Endothelial cell of umbilical vein (primary cell): ENCODE data around the gene TM7SF2. TPM values are rescaled to one million over a fixed set of nuclear protein-coding genes. Genes with fewer than 3 reads are reported as not detected.

ENCODE experiments used
- BruUV-seq: library from RNA; stranded (reverse); fragments of 400-500 nt; replicated peaks from 2 replicates; lab custom pipeline; 2021; lab: Mats Ljungman, UMichigan
- CTCF ChIA-PET: fragments of 300-600, 350-600 bp; sonication (Branson Sonifier 250); formaldehyde crosslinking; loops from one replicate; lab custom pipeline; 2021; ENCODE audit warnings: antibody characterized with exemption, inconsistent platforms; lab: Charles Lee
- POLR2A ChIA-PET: fragments of 300-600, 350-600 bp; sonication (Branson Sonifier 250); formaldehyde crosslinking; loops from one replicate; lab custom pipeline; 2021; ENCODE audit warnings: antibody characterized with exemption, inconsistent platforms; lab: Charles Lee
- DNase-seq: peaks from one replicate; pipeline ENCODE4 v3.0.0-alpha.2; 2011; ENCODE audit warnings: low read depth, low spot score
- FAIRE-seq: peaks from 2 replicates; lab custom pipeline; 2011; peaks lifted over from hg19 to GRCh38; lab: Jason Lieb, UNC
- H2AFZ ChIP-seq: 2 replicates; pipeline ENCODE4 v1.6.0; 2012; ENCODE audit warnings: low read depth, low read length, control low read depth, inconsistent platforms
- H3K27ac ChIP-seq: 2 replicates; pipeline ENCODE4 v1.5.1; 2011; ENCODE audit warnings: low read depth, mild to moderate bottlenecking, control low read depth, low read length, moderate library complexity; ENCODE audit not compliant: insufficient read depth
- H3K27me3 ChIP-seq, 2 experiments: 2 replicates each; pipeline versions ENCODE4 v1.6.0 to v1.6.1; 2011; ENCODE audit warnings: low read length in 2 of 2, mixed read lengths in 1 of 2; ENCODE audit not compliant: control insufficient read depth in 2 of 2, insufficient read depth in 2 of 2
- H3K36me3 ChIP-seq, 2 experiments: 2 replicates in 1 of 2; 3 replicates in 1 of 2; pipeline ENCODE4 v1.5.1; 2011; ENCODE audit warnings: low read length in 2 of 2, mild to moderate bottlenecking in 1 of 2, moderate library complexity in 1 of 2; ENCODE audit not compliant: control insufficient read depth in 2 of 2, insufficient read depth in 2 of 2; ENCODE audit errors: extremely low read depth in 1 of 2
- H3K4me1 ChIP-seq: 3 replicates; pipeline ENCODE4 v1.5.1; 2011; ENCODE audit warnings: mild to moderate bottlenecking, low read length; ENCODE audit not compliant: control insufficient read depth, insufficient read depth; ENCODE audit errors: extremely low read depth
- H3K4me2 ChIP-seq: 2 replicates; pipeline ENCODE4 v1.6.1; 2011; ENCODE audit warnings: low read length, control low read depth, mixed read lengths; ENCODE audit not compliant: insufficient read depth
- H3K4me3 ChIP-seq, 3 experiments: fragments of 200-600 bp in 1 of 3; sonication (generic), shearing (Covaris generic) in 1 of 3; replicated peaks in 1 of 3; 2 replicates each; pipeline ENCODE4 v1.5.1; 2011 to 2016; ENCODE audit warnings: control low read depth in 3 of 3, low read length in 3 of 3, mild to moderate bottlenecking in 2 of 3, inconsistent platforms in 1 of 3, low read depth in 1 of 3, moderate library complexity in 1 of 3; ENCODE audit not compliant: insufficient read depth in 1 of 3
- H3K79me2 ChIP-seq: 2 replicates; pipeline ENCODE4 v1.6.0; 2012; ENCODE audit warnings: low read length, inconsistent platforms; ENCODE audit not compliant: control insufficient read depth, insufficient read depth
- H3K9ac ChIP-seq: replicated peaks from 2 replicates; pipeline ENCODE3; 2011; ENCODE audit warnings: low read length, control low read depth; ENCODE audit not compliant: insufficient read depth; ENCODE audit errors: extremely low read depth
- H3K9me1 ChIP-seq: replicated peaks from 3 replicates; pipeline ENCODE4 v1.6.0; 2011; ENCODE audit warnings: mild to moderate bottlenecking, low read length; ENCODE audit not compliant: control insufficient read depth, insufficient read depth; ENCODE audit errors: extremely low read depth
- H3K9me3 ChIP-seq: replicated peaks from 2 replicates; pipeline ENCODE4 v1.5.1; 2012; ENCODE audit warnings: low read length, inconsistent platforms; ENCODE audit not compliant: control insufficient read depth, insufficient read depth
- H4K20me1 ChIP-seq: replicated peaks from 2 replicates; pipeline ENCODE3; 2011; ENCODE audit warnings: mild to moderate bottlenecking, low read length; ENCODE audit not compliant: control insufficient read depth, insufficient read depth; ENCODE audit errors: extremely low read depth
- CTCF ChIP-seq, 2 donors: IDR thresholded peaks; 1 replicate in 1 of 2; 2 replicates in 1 of 2; pipeline ENCODE4 v1.5.1; 2011; ENCODE audit warnings: low read length in 2 of 2, mild to moderate bottlenecking in 2 of 2, moderate library complexity in 2 of 2, control low read depth in 1 of 2, inconsistent platforms in 1 of 2, low read depth in 1 of 2; ENCODE audit not compliant: insufficient read depth in 1 of 2; ENCODE audit errors: extremely low read depth in 1 of 2
- EZH2 ChIP-seq: IDR thresholded peaks from 2 replicates; pipeline ENCODE4 v1.6.1; 2012; ENCODE audit warnings: borderline replicate concordance, low read depth, mild to moderate bottlenecking, moderate library complexity, low read length, inconsistent platforms; ENCODE audit not compliant: severe bottlenecking
- FOS ChIP-seq: IDR thresholded peaks from 2 replicates; pipeline ENCODE4 v1.6.1; 2011; ENCODE audit warnings: mild to moderate bottlenecking, low read length, moderate library complexity, borderline replicate concordance; ENCODE audit not compliant: insufficient read depth
- GATA2 ChIP-seq: IDR thresholded peaks from 2 replicates; pipeline ENCODE4 v1.7.0; 2011; ENCODE audit warnings: low read depth, mild to moderate bottlenecking, moderate library complexity, mixed read lengths, low read length; ENCODE audit not compliant: insufficient read length, insufficient read depth
- JUN ChIP-seq: IDR thresholded peaks from 2 replicates; pipeline ENCODE4 v1.6.1; 2011; ENCODE audit warnings: borderline replicate concordance, low read depth; ENCODE audit not compliant: insufficient read length, insufficient read depth
- MYC ChIP-seq: IDR thresholded peaks from one replicate; pipeline ENCODE4 v1.6.1; 2011; ENCODE audit warnings: mild to moderate bottlenecking, low read depth, low read length
- POLR2A ChIP-seq: IDR thresholded peaks from 2 replicates; pipeline ENCODE4 v1.6.1; 2012; ENCODE audit warnings: low read depth, mild to moderate bottlenecking, control low read depth, low read length
- POLR2AphosphoS5 ChIP-seq: IDR thresholded peaks from 2 replicates; pipeline ENCODE4 v1.6.1; 2012; ENCODE audit warnings: low read depth, mild to moderate bottlenecking, control low read depth, low read length, moderate library complexity; ENCODE audit not compliant: insufficient read depth
- dilution Hi-C: fragments of 300-500 bp; cut with MboI; formaldehyde crosslinking; loops from one replicate; pipeline ENCODE4 v1.15.0; 2019; ENCODE audit warnings: low sequenced_read_pairs; ENCODE audit not compliant: extremely low pct_ligation_motif_present
- intact Hi-C: fragments of 100-400 bp; cut with micrococcal nuclease; formaldehyde crosslinking; loops from one replicate; pipeline ENCODE4 v1.10.0; 2022
- polyA plus RNA-seq, 4 experiments: library from polyadenylated mRNA; depleted of rRNA in 3 of 4; stranded (reverse) in 3 of 4; unstranded in 1 of 4; fragments of >200 nt; gene quantifications; 2 replicates each; pipeline versions ENCODE4 v1.2.1 to v1.2.3, GENCODE V29; 2011 to 2012; ENCODE audit warnings: missing spikeins in 1 of 4
- total RNA-seq: library from RNA; stranded (reverse); gene quantifications from 2 replicates; pipeline ENCODE4 v1.2.3, GENCODE V29; 2021
- TF ChIP-seq, protein P1 (sequence below): IDR thresholded peaks from 2 replicates; pipeline ENCODE4 v1.6.1; 2011; ENCODE audit not compliant: insufficient read depth, insufficient read length

The TM7SF2 gene
- total and polyA plus RNA-seq, 2 donors (not counting 3 experiments of a cell fraction or from before 2014, with no cell fraction given): 11.6 to 47.1 TPM

GRCh38 chr11:65064847-65065240 is 46.8 kb upstream of the TM7SF2 start:
- H3K9me1 ChIP-seq: no peaks in the 10 kb centered on the region
- BruUV-seq: no TSS peak
- FAIRE-seq (no peak), DNase-seq (no peak)
- intact Hi-C loops (no loop called here), dilution Hi-C loops (no loop called here)
- H3K4me2 ChIP-seq: no peak overlapping the region
- POLR2A ChIA-PET: interaction anchor here (0.7 kb wide), 1 partner anchor 276 kb away, joined by 4 read pairs; no protein-coding TSS in a partner anchor
- H3K4me3 ChIP-seq: no peak overlapping the region
- H3K9me3 ChIP-seq: no peaks in the 10 kb centered on the region
- H2AFZ ChIP-seq: no peak overlapping the region
- no peak overlapping the region for H3K9ac ChIP-seq
- no peak overlapping the region for H3K27ac ChIP-seq
- H3K36me3 ChIP-seq: no peaks in the 10 kb centered on the region
- H3K4me1 ChIP-seq: no peaks in the 10 kb centered on the region
- CTCF ChIA-PET: interaction anchor here (1.0 to 1.3 kb wide), 2 partner anchors 8 to 18 kb away, joined by 3 read pairs; no protein-coding TSS in a partner anchor
- no peak for TF ChIP-seq FOS
- TF ChIP-seq CTCF (IDR thresholded peaks at IDR 0.05; ENCODE audit: extremely low read depth in 1 of 2, insufficient read depth in 1 of 2, low read depth in 1 of 2, low read length in 2 of 2): no peak
- TF ChIP-seq POLR2AphosphoS5: no peak
- no peak for TF ChIP-seq MYC
- TF ChIP-seq, protein P1, sequence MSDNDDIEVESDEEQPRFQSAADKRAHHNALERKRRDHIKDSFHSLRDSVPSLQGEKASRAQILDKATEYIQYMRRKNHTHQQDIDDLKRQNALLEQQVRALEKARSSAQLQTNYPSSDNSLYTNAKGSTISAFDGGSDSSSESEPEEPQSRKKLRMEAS: no peak
- TF ChIP-seq POLR2A: no peak
- TF ChIP-seq EZH2: no peak
- no peak for TF ChIP-seq GATA2
- TF ChIP-seq JUN: no peak
- H3K79me2 ChIP-seq: no peaks in the 10 kb centered on the region
- H4K20me1 ChIP-seq: no peaks in the 10 kb centered on the region
- H3K27me3 ChIP-seq: no peaks in the 10 kb centered on the region
